ENCODE results near the gene TMPO. TPM values are rescaled to one million over a fixed set of nuclear protein-coding genes. Genes with fewer than 3 reads are reported as not detected.
A peak's percentile ranks its signal among the peaks of the same experiment; 100 is the strongest.

The TMPO gene
- total RNA-seq, 1 donor from 2014 or later, result 16.9 TPM

GRCh38 chr12:98470469-98471082, 44.8 kb upstream of the TMPO start:
- Histone ChIP-seq H3K36me3 (no peaks in the 10 kb centered on the region), H3K27ac (replicated peaks) (no peak overlapping the region), H3K9me3 (replicated peaks) (no peaks in the 10 kb centered on the region), H3K4me3 (no peak overlapping the region), H3K4me1 (peaks cover 12% of the 10 kb centered on the region), H3K27me3 (ENCODE audit: low read depth) (no peaks in the 10 kb centered on the region)
- intact Hi-C loops (cut with micrococcal nuclease), result no loop called here
- DNase-seq, result no peak
- TF ChIP-seq CTCF (IDR thresholded peaks at IDR 0.05; ENCODE audit: borderline replicate concordance), result no peak

DNA sequence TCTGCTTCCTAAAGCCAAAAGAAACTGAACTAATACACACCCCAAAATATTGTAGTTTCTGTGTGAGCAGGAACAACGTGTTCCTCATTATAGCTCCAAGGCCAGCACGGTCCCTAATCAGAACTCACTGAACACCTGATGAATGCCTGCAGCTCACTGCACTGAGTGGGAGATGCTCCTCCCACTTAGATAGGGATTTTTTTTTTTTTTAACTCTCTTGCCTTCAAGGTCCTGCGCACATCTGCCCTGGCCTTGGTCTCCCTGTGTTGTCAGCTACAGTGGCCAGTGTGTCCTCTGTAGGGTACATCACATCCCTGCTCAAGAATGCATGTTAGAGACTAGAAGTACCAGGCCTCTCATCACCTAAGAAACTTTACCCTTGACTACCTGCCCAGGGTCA, 44.3 kb upstream of the TMPO start:
- no peak for DNase-seq
- Histone ChIP-seq H3K4me1 (peaks cover 12% of the 10 kb centered on the region), H3K36me3 (no peaks in the 10 kb centered on the region), H3K9me3 (replicated peaks) (no peaks in the 10 kb centered on the region), H3K27ac (replicated peaks) (no peak overlapping the region), H3K27me3 (ENCODE audit: low read depth) (no peaks in the 10 kb centered on the region), H3K4me3 (no peak overlapping the region)
- no peak for TF ChIP-seq CTCF (IDR thresholded peaks at IDR 0.05; ENCODE audit: borderline replicate concordance)
- intact Hi-C loops (cut with micrococcal nuclease), result no loop called here

DNA sequence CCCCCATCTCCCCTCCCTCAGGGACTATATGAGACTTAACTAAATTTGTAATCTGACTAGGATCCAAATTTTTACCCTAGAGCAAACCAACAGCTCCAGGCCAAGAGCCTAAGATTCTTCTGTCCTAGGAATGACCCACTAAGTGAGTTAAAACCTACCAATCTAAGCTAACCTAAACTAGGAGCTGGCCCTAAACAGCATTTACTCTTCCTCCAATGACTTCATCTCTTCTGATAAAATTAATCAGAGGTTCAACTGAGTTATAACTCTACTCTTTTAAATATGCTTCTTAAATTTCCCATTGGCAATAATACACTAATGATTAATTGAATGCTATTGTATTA, 39.9 kb upstream of the TMPO start:
- Histone ChIP-seq H3K36me3 (no peaks in the 10 kb centered on the region), H3K4me1 (peaks cover 9% of the 10 kb centered on the region), H3K27me3 (ENCODE audit: low read depth) (no peaks in the 10 kb centered on the region), H3K4me3 (no peak overlapping the region), H3K9me3 (replicated peaks) (no peaks in the 10 kb centered on the region), H3K27ac (replicated peaks) (peak overlapping the region; percentile 58)
- intact Hi-C loops (cut with micrococcal nuclease), result no loop called here
- TF ChIP-seq CTCF (IDR thresholded peaks at IDR 0.05; ENCODE audit: borderline replicate concordance), result no peak
- DNase-seq, result no peak

GRCh38 chr12:98478606-98479005, 36.8 kb upstream of the TMPO start:
- Histone ChIP-seq H3K9me3 (replicated peaks) (peaks cover 8% of the 10 kb centered on the region), H3K27ac (replicated peaks) (no peak overlapping the region), H3K27me3 (ENCODE audit: low read depth) (no peaks in the 10 kb centered on the region), H3K4me1 (peaks cover 9% of the 10 kb centered on the region), H3K4me3 (no peak overlapping the region), H3K36me3 (no peaks in the 10 kb centered on the region)
- no peak for TF ChIP-seq CTCF (IDR thresholded peaks at IDR 0.05; ENCODE audit: borderline replicate concordance)
- no peak for DNase-seq
- intact Hi-C loops (cut with micrococcal nuclease), result no loop called here

DNA sequence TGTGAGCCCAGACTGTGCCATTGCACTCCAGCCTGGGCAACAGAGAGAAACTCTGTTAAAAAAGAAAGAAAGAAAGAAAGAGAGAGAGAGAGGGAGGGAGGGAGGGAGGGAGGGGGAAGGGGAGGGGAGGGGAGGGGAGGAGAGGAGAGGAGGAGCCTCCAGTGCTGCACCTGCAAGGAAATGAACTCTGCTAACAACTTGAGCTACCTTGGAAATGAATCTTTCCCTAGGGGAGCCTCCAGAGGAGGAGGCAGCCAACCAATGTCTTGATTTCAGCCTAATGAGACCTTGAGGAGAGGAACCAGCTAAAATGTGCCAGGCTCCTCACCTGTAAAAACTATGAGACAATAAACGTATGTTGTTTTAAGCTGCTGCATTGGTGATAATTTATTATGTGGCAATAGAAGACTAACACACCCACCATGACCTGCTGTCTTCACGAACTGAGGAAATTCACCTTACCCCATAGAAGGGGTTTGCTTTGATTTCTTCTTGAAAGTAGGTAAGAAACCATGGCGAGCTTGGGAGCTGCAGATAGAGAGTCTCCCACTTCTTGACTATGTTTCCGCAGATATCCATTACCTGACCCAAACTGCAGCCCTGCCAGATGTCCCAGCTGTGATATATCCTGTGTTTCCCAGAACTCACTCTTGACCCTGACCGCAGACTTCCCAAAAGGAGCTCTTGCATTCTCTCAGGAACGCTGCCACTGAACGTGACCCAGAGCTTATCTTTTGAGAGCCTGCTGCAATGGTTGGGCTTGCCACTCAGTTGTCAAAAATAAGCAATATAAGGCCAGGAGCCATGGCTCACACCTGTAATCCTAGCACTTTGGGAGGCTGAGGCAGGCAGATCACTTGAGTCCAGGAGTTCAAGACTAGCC, 31.5 kb upstream of the TMPO start:
- Histone ChIP-seq H3K4me1 (no peaks in the 10 kb centered on the region), H3K27me3 (ENCODE audit: low read depth) (no peaks in the 10 kb centered on the region), H3K4me3 (no peak overlapping the region), H3K27ac (replicated peaks) (no peak overlapping the region), H3K36me3 (no peaks in the 10 kb centered on the region), H3K9me3 (replicated peaks) (peaks cover 8% of the 10 kb centered on the region)
- DNase-seq, result no peak
- intact Hi-C loops (cut with micrococcal nuclease), result no loop called here
- no peak for TF ChIP-seq CTCF (IDR thresholded peaks at IDR 0.05; ENCODE audit: borderline replicate concordance)
